AML-193 (cell line): Measurements from ENCODE around the gene HHATL.

Experiments used
- DNase-seq, 2 experiments: peaks; one replicate each; lab custom pipeline; 2025; lab: John Stamatoyannopoulos, UW

The HHATL gene

DNA sequence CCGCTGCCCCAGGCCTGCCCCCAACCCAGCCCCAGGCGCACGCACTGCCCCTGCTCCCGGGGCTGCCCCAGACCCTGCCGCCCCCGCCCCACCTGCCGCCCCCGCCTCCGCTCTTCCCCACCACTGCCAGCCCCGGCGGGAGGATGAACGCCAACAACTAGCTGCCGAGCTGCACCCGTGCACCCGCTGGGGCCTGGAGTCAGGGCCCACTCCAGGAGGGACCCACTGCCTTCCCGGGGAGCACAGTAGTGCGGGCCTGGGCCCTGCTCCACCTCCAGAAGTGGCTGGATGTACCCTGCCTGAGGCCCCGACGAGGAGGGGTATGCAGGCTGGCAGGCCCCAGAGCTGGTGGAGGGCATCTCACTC lies 38.2 kb downstream of the HHATL start:
- no peak for DNase-seq

DNA sequence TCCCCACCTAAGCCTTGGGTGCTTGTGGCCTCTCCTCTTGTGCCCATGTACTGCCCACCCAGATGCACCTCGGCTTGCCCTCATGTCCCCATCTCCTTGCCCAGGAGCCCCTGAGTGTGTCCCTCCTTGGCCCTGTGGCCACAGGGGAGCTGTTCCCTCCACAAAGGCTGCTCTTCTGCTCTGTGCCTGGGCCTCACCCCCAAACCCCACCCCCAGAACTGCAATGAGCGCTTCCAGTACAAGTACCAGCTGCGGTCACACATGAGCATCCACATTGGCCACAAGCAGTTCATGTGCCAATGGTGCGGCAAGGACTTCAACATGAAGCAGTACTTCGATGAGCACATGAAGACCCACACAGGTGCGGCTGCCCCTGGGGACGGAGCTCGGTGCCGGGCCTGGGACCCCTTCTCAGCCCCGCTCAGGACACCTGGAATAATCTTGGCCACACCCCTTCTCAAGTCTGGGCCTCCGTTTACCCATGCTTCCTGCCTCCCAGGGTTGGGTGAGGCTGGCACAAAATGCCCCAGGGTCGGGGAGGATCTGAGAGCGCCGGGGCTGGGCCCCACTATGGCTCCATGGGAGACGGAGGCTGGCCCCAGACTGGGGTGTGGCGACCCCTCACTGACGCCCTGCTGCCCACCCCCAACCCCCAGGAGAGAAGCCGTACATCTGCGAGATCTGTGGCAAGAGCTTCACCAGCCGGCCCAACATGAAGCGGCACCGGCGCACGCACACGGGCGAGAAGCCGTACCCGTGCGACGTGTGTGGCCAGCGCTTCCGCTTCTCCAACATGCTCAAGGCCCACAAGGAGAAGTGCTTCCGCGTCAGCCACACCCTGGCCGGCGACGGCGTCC lies 38.8 kb downstream of the HHATL start:
- DNase-seq, result no peak

DNA sequence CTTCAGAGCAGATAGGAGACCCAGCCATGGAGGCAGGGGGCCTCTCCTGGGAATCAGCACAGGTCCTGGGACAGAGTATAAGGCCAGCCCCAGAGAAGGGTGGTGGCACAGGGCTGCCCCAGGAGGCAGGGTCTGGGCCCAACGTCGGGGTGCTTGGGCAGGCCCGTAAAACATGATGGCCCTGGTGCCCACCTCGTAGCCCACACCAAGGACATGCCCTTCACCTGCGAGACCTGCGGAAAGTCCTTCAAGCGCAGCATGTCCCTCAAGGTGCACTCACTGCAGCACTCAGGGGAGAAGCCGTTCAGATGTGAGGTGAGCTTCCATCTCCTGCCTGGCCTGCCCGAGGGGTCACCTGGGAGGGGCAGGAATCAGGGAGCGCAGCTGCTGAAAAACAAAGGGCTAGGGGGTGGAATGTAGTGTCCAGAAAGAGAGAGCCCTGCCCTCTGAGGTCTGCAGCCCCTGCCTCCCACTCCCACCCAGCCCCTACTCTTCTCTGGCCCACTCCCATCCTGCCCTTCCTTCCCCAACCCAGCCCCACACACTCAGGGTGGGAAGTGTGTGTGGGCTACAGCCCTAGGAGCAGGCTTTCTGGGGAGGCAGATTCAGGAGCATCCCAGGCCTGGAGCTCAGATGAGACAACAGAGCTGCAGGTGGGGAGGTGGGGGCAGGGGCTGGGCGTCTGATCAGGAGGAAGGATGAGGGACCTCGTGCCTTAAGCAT lies 39.6 kb downstream of the HHATL start:
- DNase-seq, result no peak

GRCh38 chr3:42662037-42662812 lies 40.4 kb downstream of the HHATL start:
- no peak for DNase-seq

DNA sequence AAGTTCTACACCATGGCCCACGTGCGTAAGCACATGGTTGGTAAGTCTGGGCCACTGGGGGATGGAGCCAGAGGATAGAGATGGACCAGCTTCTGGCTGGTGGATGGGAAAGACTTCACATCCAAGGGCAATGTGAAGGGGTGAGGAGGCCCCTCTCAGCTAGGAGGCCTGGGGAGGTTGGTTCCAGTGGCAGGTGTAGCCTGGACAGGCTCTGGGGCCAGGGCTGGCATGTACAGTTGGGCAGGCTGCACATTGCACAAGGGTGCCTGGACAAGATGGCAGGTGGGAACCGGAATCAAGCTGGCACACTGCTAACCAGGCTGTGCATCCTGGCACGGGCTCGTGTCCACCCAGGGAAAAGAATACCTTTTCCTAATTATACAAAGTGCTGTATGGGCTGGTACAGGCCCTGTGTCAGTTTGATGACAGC lies 41.0 kb downstream of the HHATL start:
- DNase-seq, result no peak

- peak; percentile 17 to 21 for DNase-seq
These were observed 41.7 kb downstream of the HHATL start for GRCh38 chr3:42660898-42661297.

DNA sequence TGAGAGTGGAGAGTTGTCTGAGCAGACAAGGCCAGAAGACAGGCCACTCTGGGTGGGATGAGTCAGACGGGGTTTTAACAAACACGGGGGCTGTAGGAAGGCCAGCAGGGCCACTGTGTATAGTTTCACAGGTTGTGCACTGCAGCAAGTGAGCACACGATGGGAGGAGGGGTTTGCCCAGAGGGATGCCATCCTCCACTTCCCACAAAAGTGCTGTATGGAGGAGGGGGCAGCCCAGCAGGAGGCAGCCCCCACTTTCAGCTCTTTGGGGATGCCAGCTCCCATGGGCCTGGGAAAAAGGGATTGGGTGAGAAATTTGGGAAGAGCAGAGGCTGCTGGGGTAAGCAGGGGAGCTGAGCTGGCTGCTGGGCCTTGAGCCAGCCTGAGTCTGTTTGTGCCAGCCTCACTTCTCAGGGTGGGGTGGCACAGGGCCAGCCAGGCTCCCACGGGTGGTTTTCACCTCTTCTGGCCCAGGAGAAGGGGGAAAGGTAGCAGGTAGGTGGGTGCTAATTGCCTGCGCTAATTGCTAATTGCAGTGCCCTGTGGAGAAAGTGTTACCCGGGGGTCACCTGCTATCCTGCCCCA lies 42.4 kb downstream of the HHATL start:
- no peak for DNase-seq

DNA sequence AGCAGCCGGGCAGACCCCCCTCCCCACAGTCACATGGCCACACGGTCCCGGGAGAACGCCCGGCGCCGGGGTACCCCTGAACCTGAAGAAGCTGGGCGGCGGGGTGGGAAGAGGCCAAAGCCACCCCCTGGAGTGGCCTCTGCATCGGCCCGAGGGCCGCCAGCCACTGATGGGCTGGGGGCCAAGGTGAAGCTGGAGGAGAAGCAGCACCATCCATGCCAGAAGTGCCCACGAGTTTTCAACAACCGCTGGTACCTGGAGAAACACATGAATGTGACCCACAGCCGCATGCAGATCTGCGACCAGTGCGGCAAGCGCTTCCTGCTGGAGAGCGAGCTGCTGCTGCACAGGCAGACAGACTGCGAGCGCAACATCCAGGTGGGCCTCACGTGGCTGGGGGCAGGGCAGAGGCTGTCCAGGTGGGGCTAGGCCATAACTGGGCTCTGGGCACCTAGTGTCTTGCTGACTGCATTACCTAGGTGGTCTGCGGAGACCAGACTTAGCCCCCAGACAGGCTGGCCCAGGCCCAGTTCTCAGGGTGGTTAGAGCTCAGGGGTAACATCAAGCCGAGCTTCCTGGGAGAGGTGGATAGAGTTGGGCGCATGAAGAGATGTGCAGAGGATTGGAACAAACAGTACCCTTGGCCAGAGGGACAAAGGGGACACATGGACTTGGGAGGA lies 43.0 kb downstream of the HHATL start:
- DNase-seq, result no peak

DNA sequence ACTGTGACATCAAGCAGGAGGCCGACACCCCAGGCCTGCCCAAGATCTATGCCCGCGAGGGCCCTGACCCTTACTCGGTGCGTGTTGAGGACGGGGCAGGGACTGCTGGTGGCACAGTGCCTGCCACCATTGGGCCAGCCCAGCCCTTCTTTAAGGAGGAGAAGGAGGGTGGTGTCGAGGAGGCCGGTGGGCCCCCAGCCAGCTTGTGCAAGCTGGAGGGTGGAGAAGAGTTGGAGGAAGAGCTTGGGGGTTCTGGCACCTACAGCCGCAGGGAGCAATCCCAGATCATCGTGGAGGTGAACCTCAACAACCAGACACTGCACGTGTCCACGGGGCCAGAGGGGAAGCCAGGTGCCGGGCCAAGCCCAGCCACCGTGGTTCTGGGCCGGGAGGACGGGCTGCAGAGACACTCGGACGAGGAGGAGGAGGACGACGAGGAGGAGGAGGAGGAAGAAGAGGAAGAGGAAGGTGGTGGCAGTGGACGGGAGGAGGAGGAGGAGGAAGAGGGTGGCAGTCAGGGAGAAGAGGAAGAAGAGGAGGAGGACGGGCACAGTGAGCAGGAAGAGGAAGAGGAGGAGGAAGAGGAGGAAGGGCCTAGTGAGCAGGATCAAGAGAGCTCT lies 43.7 kb downstream of the HHATL start:
- no peak for DNase-seq

- DNase-seq, result no peak
These were observed 44.4 kb downstream of the HHATL start for GRCh38 chr3:42658091-42658770.

DNA sequence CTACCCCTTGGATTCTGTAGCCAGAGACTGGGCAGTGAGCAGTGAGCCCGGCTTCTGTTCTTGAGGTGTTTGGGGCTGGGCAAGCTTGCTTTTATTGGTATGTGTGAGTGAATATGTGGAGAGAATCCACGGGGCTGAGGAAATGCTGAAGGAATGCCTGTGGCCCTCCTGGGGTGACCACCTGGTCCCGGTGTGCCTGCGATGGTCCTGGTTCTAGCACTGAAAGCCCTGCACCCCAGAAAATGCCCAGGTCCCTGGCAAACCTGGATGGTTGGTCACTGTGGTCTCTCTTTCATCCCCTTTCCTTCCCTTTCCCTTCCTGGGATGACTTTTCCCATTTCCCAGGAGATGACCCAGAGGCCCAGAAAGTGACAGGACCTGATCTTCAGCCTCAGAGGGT lies 44.9 kb downstream of the HHATL start:
- DNase-seq, result no peak

DNA sequence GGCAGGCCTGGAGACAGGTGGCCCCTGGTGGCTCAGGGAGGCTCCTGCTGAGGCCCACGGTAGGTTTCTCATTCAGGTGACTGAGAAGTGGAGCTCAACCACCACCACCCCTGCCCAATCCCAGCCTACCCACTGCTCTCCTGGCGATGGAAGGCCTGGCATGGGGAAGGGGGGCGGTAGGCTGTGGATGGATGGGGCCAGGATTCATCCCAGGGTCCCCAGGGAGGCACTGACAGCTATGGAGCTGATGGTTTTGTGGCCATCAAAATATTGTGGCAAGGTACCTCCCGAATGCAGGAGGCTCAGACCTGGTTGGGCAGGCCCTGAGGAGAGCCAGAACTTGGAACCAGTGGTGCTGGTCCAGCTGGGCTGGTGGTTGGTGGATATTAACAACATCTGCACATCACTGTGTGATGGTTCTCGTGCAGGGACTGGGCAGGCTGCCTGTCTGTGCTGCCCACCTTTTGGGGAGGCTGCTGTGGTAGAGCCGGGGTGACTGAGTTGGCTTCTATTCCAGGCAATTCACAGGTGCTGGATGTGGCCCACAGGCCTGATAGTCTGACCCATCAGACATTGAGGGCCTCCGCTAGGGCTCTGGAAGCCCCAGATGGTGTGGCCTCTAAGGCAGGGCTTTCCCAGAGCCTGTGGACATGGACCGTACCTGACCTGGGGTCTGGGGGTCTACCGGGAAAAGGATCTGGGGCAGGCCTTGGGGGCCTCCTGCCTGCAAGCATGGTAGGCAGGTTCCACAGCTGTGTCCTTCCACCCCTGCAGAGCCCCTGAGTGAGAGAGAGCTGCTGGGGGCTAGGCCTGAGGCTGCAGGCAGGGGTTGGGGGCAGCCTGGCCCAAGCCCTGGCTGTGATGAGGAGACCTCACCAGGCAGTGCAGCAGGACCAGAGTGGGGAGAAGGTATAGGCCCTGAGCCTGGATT lies 45.7 kb downstream of the HHATL start:
- DNase-seq, result no peak

DNA sequence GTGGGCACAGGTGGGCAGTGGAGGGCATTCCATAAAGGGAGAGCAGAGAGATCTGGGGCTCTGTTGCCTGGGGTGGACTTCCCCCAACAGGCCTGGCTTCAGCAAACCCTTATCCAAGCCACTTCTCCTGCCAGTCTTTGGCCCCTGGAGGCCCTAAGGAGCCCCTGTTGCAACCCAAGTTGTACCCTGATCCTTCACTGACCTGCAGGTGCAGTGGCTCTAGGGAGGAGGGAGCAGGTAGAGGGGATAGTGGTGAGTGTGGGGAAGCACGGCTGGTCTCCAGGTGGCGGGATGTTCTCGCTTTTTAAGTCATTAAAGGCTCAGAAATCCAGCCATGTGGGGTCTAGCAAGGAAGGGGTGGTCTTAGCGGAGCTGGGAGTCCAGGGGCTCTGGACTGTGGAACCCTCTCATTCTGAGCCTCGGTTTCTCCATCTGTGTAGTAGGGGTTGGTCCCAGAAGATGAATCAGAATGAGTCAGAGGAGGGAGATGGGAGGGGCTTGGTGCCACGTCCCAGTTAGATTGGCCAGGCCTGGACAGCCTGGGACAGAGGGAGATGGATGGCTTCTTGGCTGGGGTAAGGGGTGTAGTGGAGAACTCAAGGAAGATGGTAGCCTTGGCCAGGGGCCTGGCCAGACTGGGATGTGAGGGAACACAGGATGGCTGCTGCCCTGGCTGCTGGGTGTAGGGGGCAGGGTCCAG lies 46.5 kb downstream of the HHATL start:
- DNase-seq, result no peak

- no peak for DNase-seq
These were observed 47.2 kb downstream of the HHATL start for GRCh38 chr3:42655331-42655888.

DNA sequence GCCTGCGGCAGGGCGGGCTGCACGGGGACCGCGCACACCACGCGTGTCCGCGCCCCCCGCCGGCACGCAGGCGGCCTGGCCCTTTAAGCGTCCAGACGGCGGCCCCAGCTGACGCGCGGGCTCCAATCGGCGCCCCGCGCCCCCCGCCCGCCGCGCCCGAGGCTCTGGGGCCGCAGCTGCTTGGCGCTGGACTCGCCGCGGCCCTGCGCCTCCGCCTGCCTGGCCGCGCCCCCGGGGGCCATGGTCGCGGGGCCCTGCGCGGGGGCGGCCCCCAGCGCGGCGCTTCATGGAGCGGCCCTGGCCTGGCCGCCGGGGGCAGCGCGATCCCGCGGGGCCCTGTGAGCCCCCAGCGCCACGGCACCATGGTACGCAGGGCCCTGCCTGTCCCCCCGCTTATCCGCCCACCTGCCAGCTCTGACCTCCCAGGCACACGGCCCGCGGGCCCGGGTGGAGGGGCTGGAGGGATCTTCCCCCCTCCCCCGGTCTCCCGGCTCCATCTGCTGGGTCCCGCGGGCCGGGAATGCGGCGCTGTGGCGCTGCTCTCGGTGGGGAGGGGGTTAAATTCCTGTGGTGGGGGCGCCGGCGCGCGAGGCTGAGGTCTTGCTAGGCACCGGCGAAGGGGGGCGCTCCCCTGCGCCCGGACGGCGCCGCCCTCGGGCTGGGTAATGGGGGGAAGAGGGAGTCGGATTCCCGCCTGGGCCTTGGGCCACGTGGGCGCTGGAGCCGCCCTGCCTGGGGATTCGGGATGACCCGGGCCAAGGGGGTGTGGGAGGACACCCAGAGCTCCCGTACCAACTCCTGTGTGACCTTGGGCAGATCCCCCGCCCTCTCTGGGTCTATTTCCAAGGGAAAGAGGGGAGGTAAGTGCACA lies 48.0 kb downstream of the HHATL start:
- DNase-seq, result peak; percentile 41 to 50

DNA sequence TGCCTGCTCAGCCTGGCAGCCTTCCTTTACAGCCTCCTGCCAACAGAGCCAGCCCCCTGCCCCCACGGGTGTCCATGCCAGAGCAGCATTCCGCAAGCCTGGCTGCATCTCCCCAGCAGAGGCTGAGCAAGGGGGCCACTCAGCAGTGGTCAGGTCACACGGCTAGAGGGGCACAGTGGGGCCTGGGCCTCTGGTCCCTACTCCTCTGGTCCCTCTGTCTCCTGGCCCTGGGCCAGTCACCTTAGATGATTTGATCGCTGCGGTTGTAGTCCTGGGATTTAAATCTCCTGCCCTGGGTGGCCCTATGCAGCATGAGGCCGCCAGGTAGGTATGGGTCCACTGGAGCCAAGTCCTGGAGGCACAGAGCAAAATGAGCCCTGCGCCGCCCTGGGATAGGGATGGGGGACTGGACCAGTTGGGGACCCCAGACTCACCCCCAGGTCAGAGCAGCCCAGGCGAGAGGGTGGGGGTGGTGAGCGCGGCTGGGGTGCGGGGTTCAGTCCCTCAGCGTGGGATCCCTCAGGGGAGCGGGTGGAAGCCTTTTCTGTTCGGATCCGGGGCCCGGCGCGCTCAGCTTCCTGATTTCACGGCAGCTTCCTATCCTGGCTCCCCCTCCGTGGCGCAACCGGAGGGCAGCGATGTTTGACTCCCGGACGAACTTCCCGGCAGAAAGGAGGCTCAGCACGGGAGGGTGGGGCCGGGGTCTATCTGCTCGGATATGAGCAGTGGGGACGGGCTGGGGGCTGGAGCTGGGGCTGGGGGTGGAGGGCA lies 48.9 kb downstream of the HHATL start, which contains the start of gene ZBTB47:
TSS of gene ZBTB47 (plus strand) at position 138 of the 771 bp plus-strand sequence. CDS start 4,659 bp downstream, outside the sequence.
- peak; percentile 41 to 50 for DNase-seq

DNA sequence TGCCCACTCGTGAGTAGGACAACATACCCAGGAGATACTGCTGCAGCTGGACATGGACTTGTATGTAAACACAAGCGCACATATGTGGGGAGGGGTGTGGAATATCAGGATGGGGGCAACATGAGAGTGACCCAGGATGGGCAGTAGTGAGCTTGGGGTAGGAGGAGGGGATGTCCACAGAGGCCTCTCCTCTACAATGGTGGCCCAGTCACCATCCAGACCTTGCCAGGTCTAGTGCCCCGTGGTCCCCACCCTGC lies 49.4 kb downstream of the HHATL start:
- no peak for DNase-seq
